Calu3 (cell line): ENCODE data around the gene STRA8. TPM values are rescaled to one million over a fixed set of nuclear protein-coding genes. Genes with fewer than 3 reads are reported as not detected.

Experiments used
- BruUV-seq: library from RNA; stranded (reverse); fragments of 400-500 nt; replicated peaks from 2 replicates; lab custom pipeline; 2021; lab: Mats Ljungman, UMichigan
- CTCF ChIA-PET: fragments of 300-600 bp; sonication (Branson Sonifier 250); formaldehyde crosslinking; loops from one replicate; lab custom pipeline; 2022; ENCODE audit warnings: antibody characterized with exemption; lab: Charles Lee
- DNase-seq: peaks from one replicate; pipeline ENCODE4 v3.0.0; 2022
- H3K27ac Mint-ChIP-seq: one replicate; pipeline ENCODE4 v1.8.0; 2022; ENCODE audit warnings: mixed read lengths; ENCODE audit not compliant: unreplicated experiment
- H3K27me3 Mint-ChIP-seq: one replicate; pipeline ENCODE4 v1.8.0; 2022; ENCODE audit warnings: mixed read lengths; ENCODE audit not compliant: unreplicated experiment
- H3K36me3 Mint-ChIP-seq: one replicate; pipeline ENCODE4 v1.8.0; 2022; ENCODE audit warnings: mild to moderate bottlenecking, moderate library complexity, mixed read lengths; ENCODE audit not compliant: insufficient read depth, unreplicated experiment
- H3K4me1 Mint-ChIP-seq: one replicate; pipeline ENCODE4 v1.8.0; 2022; ENCODE audit warnings: mild to moderate bottlenecking, low read depth, mixed read lengths; ENCODE audit not compliant: unreplicated experiment
- H3K4me3 Mint-ChIP-seq: one replicate; pipeline ENCODE4 v1.8.0; 2022; ENCODE audit warnings: mild to moderate bottlenecking, low read depth, moderate library complexity, mixed read lengths; ENCODE audit not compliant: unreplicated experiment
- H3K9me3 Mint-ChIP-seq: one replicate; pipeline ENCODE4 v1.8.0; 2022; ENCODE audit warnings: low read depth, mixed read lengths; ENCODE audit not compliant: unreplicated experiment
- intact Hi-C: fragments of 100-400 bp; cut with micrococcal nuclease; formaldehyde crosslinking; loops from one replicate; pipeline ENCODE4 v1.10.0; 2022; ENCODE audit not compliant: unreplicated experiment
- total RNA-seq: library from RNA; stranded (reverse); gene quantifications from 2 replicates; pipeline ENCODE4 v1.2.3, GENCODE V29; 2022
- TF ChIP-seq, protein P1 (sequence below): fragments of 200-600 bp; IDR thresholded peaks from one replicate; pipeline ENCODE4 v1.8.0; 2022; ENCODE audit warnings: antibody characterized with exemption; ENCODE audit not compliant: unreplicated experiment

Gene STRA8
- total RNA-seq, 1 experiment from 2014 or later: not detected

- CTCF ChIA-PET: no interaction called here
- no peaks in the 10 kb centered on the region for H3K27me3 Mint-ChIP-seq
- intact Hi-C loops: no loop called here
Measured at GRCh38 chr7:135186841-135187253, 46.8 kb upstream of the STRA8 start.

GRCh38 chr7:135188298-135188984 lies 45.2 kb upstream of the STRA8 start:
- CTCF ChIA-PET: no interaction called here
- TF ChIP-seq, protein P1, sequence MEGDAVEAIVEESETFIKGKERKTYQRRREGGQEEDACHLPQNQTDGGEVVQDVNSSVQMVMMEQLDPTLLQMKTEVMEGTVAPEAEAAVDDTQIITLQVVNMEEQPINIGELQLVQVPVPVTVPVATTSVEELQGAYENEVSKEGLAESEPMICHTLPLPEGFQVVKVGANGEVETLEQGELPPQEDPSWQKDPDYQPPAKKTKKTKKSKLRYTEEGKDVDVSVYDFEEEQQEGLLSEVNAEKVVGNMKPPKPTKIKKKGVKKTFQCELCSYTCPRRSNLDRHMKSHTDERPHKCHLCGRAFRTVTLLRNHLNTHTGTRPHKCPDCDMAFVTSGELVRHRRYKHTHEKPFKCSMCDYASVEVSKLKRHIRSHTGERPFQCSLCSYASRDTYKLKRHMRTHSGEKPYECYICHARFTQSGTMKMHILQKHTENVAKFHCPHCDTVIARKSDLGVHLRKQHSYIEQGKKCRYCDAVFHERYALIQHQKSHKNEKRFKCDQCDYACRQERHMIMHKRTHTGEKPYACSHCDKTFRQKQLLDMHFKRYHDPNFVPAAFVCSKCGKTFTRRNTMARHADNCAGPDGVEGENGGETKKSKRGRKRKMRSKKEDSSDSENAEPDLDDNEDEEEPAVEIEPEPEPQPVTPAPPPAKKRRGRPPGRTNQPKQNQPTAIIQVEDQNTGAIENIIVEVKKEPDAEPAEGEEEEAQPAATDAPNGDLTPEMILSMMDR: no peak
- Mint-ChIP-seq H3K4me3 (no peak overlapping the region), H3K27me3 (no peaks in the 10 kb centered on the region), H3K4me1 (no peaks in the 10 kb centered on the region), H3K27ac (no peak overlapping the region), H3K9me3 (no peaks in the 10 kb centered on the region), H3K36me3 (peaks cover 46% of the 10 kb centered on the region)
- BruUV-seq: no TSS peak
- intact Hi-C loops: no loop called here
- no peak for DNase-seq

More at GRCh38 chr7:135186841-135187253, 46.8 kb upstream of the STRA8 start:
- BruUV-seq: no TSS peak
- H3K36me3 Mint-ChIP-seq: peaks cover 49% of the 10 kb centered on the region
- H3K4me3 Mint-ChIP-seq: no peak overlapping the region
- H3K27ac Mint-ChIP-seq: no peak overlapping the region
- no peaks in the 10 kb centered on the region for H3K9me3 Mint-ChIP-seq
- TF ChIP-seq, protein P1: no peak
- DNase-seq: no peak
- H3K4me1 Mint-ChIP-seq: peaks cover 3% of the 10 kb centered on the region

DNA sequence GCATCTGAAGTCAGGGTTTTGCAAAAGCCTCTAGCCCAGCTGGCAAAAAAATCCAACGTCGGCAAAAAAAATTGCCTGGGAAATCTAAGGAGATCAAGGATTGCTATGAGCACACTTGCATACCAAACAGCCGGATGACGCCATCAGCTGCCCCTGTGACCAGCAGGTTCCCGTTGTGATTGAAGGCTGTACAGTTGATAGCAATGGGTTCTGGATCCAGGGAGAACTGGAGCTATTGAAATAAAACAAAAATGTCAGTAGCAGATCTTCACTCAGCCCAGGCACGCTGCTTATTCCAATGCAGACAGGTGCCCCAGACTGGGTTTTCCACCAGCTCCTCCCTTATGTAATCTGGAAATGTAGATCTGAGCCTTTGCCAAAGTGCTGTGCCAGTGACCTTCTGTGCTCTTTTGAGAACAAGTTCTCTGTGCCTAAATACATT lies 44.4 kb upstream of the STRA8 start:
- no TSS peak for BruUV-seq
- no peak overlapping the region for H3K27ac Mint-ChIP-seq
- H3K36me3 Mint-ChIP-seq: peaks cover 40% of the 10 kb centered on the region
- intact Hi-C loops: no loop called here
- TF ChIP-seq, protein P1: no peak
- no peak overlapping the region for H3K4me3 Mint-ChIP-seq
- DNase-seq: no peak
- no peaks in the 10 kb centered on the region for H3K4me1 Mint-ChIP-seq
- CTCF ChIA-PET: no interaction called here
- no peaks in the 10 kb centered on the region for H3K27me3 Mint-ChIP-seq
- H3K9me3 Mint-ChIP-seq: no peaks in the 10 kb centered on the region

DNA sequence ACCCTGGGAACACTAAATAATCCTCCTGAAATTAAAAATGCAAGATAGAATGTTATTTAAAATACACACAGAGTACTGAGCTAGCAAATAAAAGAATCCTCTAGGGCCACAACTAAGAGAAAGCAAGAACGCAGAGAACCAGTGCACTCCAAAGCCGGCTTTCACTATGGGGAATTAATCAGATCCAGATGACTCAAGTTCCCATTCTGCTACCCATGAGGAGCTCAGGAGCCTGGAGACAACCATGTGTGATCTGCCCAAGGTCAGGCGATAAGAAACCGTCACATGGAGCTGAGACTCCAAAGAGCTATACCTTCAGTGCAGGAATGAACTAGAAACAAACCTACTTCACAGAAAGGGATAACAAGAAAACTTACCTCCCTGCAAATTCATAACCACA lies 43.7 kb upstream of the STRA8 start:
- no TSS peak for BruUV-seq
- Mint-ChIP-seq H3K9me3 (no peaks in the 10 kb centered on the region), H3K27ac (no peak overlapping the region), H3K36me3 (peaks cover 34% of the 10 kb centered on the region), H3K27me3 (no peaks in the 10 kb centered on the region), H3K4me3 (no peak overlapping the region), H3K4me1 (no peaks in the 10 kb centered on the region)
- CTCF ChIA-PET: no interaction called here
- TF ChIP-seq, protein P1: no peak
- DNase-seq: no peak
- intact Hi-C loops: no loop called here
